NT2/D1 (cell line): ENCODE data around the gene OR13C5.
"Not testable (repeated sequence)": the region's sequence is repeated elsewhere in the genome, so short reads cannot be mapped to it uniquely, and the experiment has no call there.

ENCODE experiments used
- DNase-seq: peaks from one replicate; pipeline ENCODE4 v3.0.0-alpha.2; 2011; ENCODE audit warnings: low read depth, low spot score
- H3K27me3 ChIP-seq: 2 replicates; pipeline ENCODE4 v1.6.0; 2011; ENCODE audit warnings: mild to moderate bottlenecking; ENCODE audit not compliant: insufficient read length, insufficient read depth
- H3K36me3 ChIP-seq: 2 replicates; pipeline ENCODE4 v1.6.1; 2011; ENCODE audit warnings: mild to moderate bottlenecking, low read length, mixed read lengths; ENCODE audit not compliant: insufficient read depth, insufficient read length
- H3K4me1 ChIP-seq: 2 replicates; pipeline ENCODE4 v1.5.1; 2011; ENCODE audit not compliant: insufficient read depth, insufficient read length
- H3K4me3 ChIP-seq: 2 replicates; pipeline ENCODE4 v1.5.1; 2011; ENCODE audit warnings: low read depth; ENCODE audit not compliant: insufficient read length
- H3K9ac ChIP-seq: 2 replicates; pipeline ENCODE4 v1.6.0; 2011; ENCODE audit warnings: low read depth; ENCODE audit not compliant: insufficient read length
- H3K9me3 ChIP-seq: 2 replicates; pipeline ENCODE4 v1.5.1; 2011; ENCODE audit warnings: mild to moderate bottlenecking, low read length; ENCODE audit not compliant: insufficient read depth
- SUZ12 ChIP-seq: IDR thresholded peaks from 2 replicates; pipeline ENCODE4 v1.6.1; 2011; ENCODE audit not compliant: insufficient read length, insufficient read depth; ENCODE audit errors: extremely low read depth
- YY1 ChIP-seq: IDR thresholded peaks from 2 replicates; pipeline ENCODE4 v1.6.1; 2011; ENCODE audit not compliant: insufficient read length, insufficient read depth
- ZNF274 ChIP-seq: IDR thresholded peaks from 2 replicates; pipeline ENCODE4 v1.6.1; 2011; ENCODE audit warnings: mild to moderate bottlenecking, low read depth, low read length

OR13C5 gene, protein sequence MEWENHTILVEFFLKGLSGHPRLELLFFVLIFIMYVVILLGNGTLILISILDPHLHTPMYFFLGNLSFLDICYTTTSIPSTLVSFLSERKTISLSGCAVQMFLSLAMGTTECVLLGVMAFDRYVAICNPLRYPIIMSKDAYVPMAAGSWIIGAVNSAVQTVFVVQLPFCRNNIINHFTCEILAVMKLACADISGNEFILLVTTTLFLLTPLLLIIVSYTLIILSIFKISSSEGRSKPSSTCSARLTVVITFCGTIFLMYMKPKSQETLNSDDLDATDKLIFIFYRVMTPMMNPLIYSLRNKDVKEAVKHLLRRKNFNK

DNA sequence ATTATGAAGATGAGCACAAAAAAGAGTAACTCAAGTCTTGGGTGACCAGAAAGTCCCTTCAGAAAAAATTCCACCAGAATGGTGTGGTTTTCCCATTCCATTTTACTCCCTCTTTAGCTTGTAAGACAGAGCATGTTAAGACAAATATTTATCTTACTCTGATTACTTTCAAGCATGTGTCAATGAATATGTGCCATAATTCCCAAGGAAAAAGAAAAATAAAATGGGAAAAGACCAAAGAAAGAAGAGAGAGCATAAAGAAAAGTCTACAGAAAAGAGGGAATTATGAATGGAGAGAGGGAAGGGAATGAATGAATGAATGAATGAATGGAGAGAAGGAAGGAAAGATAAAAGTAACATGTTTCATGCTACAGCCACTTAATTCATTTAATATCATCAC is at the start of gene OR13C5:
OR13C5 (minus strand) TSS at position 101 of the 400 bp plus-strand sequence; CDS start at position 101, 0 bp downstream.
- H3K27me3 ChIP-seq, H3K4me3 ChIP-seq, H3K36me3 ChIP-seq, H3K9ac ChIP-seq, DNase-seq, H3K9me3 ChIP-seq, H3K4me1 ChIP-seq: not testable (repeated sequence)

DNA sequence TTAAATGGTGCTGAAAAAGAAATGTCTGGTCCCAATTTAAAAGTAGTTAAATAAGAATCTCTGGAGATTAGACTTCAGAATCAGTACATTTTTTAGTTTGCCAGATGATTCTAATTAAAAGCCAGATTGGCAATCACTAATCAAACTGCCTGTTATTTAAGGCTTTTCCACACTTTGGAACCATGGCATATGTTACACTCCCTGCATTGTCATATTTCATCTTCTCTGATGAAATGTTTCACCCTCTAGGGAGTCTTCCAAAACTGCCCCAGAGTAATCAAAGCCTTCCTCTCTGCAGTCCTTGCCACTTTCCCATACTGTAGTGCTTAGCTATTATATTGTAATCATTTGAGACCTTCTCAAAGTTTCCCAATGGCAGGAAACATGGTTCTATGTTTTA is 36.2 kb upstream of the OR13C5 start:
- Histone ChIP-seq H3K4me3 (no peak overlapping the region), H3K9me3 (no peaks in the 10 kb centered on the region)
- DNase-seq = no peak

DNA sequence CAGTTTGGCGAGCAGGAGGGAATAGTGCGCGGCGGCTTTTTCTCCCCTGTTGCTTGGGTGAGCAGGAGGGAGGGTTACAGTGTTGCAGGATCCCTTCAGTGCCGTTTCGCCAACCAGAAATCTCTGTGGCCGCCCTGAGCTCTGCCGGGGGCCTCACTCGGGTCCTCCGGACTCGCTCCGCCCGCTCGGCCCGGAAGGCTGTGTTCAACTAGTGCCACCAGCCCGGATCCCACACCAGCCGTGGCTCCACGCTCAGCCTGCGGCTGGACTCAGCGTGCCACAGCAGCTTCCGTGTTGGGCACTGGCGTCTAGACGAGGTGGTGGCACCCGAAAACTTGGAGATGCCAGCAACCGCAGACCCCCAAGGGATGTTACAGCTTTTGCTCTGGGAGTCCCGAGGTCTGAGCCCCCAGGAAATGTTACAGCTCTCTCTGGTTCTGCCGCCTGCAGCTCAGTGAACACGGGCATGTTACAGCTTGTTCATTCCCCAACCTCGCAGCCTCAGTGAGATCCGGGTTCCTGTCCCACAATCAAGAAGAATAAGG is 34.8 kb upstream of the OR13C5 start:
- H3K4me3 ChIP-seq = no peak overlapping the region
- TF ChIP-seq ZNF274 = no peak
- TF ChIP-seq YY1 = no peak
- no peak for TF ChIP-seq SUZ12
- no peak overlapping the region for H3K9ac ChIP-seq
- no peaks in the 10 kb centered on the region for H3K27me3 ChIP-seq
- no peaks in the 10 kb centered on the region for H3K4me1 ChIP-seq
- H3K36me3 ChIP-seq = no peaks in the 10 kb centered on the region
- DNase-seq = no peak
- no peaks in the 10 kb centered on the region for H3K9me3 ChIP-seq

More for the DNA sequence above, 36.2 kb upstream of the OR13C5 start:
- Histone ChIP-seq H3K9ac (no peak overlapping the region), H3K36me3 (no peaks in the 10 kb centered on the region), H3K27me3 (no peaks in the 10 kb centered on the region), H3K4me1 (no peaks in the 10 kb centered on the region)
- TF ChIP-seq YY1 = no peak
- no peak for TF ChIP-seq SUZ12
- no peak for TF ChIP-seq ZNF274

DNA sequence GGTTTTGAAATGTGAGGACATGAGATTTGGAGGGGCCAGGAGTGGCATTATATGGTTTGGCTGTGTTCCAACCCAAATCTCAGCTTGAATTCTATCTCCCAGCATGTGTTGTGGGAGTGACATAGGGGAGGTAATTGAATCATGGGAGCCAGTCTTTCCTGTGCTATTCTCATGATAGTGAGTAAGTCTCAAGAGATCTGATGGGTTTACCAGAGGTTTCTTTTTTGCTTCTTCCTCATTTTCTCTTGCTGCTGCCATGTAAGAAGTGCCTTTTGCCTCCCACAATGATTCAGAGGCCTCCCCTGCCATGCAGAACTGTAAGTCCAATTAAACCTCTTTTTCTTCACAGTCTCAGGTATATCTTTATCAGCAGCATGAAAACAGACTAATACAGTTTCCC is 26.8 kb upstream of the OR13C5 start:
- H3K9ac ChIP-seq, DNase-seq: not testable (repeated sequence)

DNA sequence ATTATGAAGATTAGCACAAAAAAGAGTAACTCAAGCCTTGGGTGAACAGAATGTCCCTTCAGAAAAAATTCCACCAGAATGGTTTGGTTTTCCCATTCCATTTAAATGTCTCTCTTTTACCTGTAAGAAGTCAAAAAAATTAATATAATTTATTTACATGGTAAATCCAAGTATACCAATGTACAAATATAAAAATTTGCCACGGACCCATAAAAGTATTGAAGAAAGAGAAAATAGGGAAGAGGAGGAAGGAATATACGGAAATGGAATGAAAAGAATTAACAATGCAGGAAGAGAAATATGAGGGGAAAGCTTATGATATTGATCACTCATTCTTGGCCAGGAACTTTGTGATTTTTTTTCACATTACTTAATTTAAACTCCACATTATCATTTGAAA is 18.9 kb upstream of the OR13C5 start, which contains the start of gene OR13C9:
OR13C9 (minus strand) TSS at position 101 of the 400 bp plus-strand sequence; CDS start at position 101, 0 bp downstream.
- H3K4me3 ChIP-seq = no peak within 1 kb of the TSS
- no peak for DNase-seq
- no peak within 1 kb of the TSS for H3K9ac ChIP-seq
- H3K27me3 ChIP-seq = no peaks in the 10 kb centered on the region
- H3K36me3 ChIP-seq = no peaks in the 10 kb centered on the region
- no peaks in the 10 kb centered on the region for H3K9me3 ChIP-seq
- H3K4me1 ChIP-seq = no peaks in the 10 kb centered on the region
- TF ChIP-seq SUZ12 = no peak
- no peak for TF ChIP-seq ZNF274
- TF ChIP-seq YY1 = no peak

More for the DNA sequence above, 26.8 kb upstream of the OR13C5 start:
- H3K36me3 ChIP-seq, H3K27me3 ChIP-seq, H3K4me3 ChIP-seq, H3K4me1 ChIP-seq, H3K9me3 ChIP-seq: not testable (repeated sequence)

DNA sequence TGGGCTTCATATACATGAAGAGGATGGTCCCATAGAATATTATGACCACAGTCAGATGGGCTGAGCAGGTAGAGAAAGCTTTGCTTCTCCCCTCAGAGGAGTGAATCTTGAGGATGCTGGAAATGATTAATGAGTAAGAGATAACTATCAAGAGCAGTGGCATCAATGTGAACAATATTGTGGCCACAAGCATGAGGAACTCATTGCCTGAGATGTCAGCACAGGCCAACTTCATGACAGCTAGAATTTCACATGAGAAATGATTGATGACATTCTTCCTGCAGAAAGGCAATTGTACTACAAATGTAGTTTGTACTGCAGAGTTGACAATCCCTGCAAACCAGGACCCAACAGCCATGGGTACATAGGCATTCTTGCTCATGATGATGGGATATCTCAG is 18.2 kb upstream of the OR13C5 start:
- no peak for DNase-seq
- Histone ChIP-seq H3K9me3 (no peaks in the 10 kb centered on the region), H3K4me1 (no peaks in the 10 kb centered on the region), H3K36me3 (no peaks in the 10 kb centered on the region), H3K27me3 (no peaks in the 10 kb centered on the region), H3K9ac (no peak overlapping the region), H3K4me3 (no peak overlapping the region)
- TF ChIP-seq SUZ12 (no peak), YY1 (no peak), ZNF274 (no peak)

DNA sequence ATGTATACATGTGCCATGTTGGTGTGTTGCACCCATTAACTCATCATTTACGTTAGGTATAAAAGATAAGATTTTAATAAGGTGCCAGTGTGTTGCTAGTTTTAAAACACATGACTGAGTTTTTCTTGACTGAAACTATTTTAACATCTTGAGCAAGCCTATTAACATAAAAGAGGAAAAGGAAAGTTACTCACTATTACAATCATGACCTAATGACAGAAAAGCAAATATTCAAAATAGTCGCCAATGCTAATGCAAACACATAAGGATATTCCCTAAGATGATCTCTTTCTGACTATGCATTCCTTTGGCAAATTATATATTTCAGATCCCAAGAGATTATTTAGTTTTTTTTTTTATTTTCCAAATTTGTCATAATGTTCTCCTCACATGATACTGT is 12.0 kb upstream of the OR13C5 start:
- Histone ChIP-seq H3K9me3 (no peaks in the 10 kb centered on the region), H3K36me3 (no peaks in the 10 kb centered on the region), H3K9ac (no peak overlapping the region), H3K4me1 (no peaks in the 10 kb centered on the region), H3K27me3 (no peaks in the 10 kb centered on the region), H3K4me3 (no peak overlapping the region)
- TF ChIP-seq ZNF274 (no peak), YY1 (no peak), SUZ12 (no peak)
- no peak for DNase-seq

DNA sequence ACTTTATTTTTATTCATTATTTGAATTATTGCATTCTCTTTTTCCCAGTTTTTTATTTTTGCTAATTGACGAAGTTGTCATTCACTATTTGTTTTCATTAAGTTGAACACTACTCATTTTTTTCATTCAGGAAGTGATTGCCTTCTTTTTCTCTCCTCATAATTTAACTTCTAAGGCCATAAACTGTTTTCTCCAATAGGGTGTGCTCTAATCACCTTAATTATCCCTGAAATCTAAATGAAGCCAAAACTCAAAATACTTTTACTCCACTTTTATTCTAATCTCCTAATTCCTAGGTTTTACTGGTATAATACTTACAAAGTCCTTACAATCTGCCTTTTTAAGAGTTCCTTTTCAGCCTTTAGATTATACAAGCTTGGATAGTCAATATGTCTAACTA is 9.1 kb upstream of the OR13C5 start:
- no peaks in the 10 kb centered on the region for H3K36me3 ChIP-seq
- no peak overlapping the region for H3K4me3 ChIP-seq
- DNase-seq = no peak
- H3K4me1 ChIP-seq = no peaks in the 10 kb centered on the region
- TF ChIP-seq SUZ12 (no peak), YY1 (no peak)
- H3K9ac ChIP-seq = no peak overlapping the region
- no peaks in the 10 kb centered on the region for H3K9me3 ChIP-seq
- no peaks in the 10 kb centered on the region for H3K27me3 ChIP-seq
